K562 treated with DMSO at 1 percent for 24 hours (cell line): Measurements from ENCODE around the gene FRA10AC1. TPM values are rescaled to one million over a fixed set of nuclear protein-coding genes. Genes with fewer than 3 reads are reported as not detected.

Experiments
- total RNA-seq: library from RNA; unstranded; fragments of 300-600 nt; gene quantifications from 2 replicates; pipeline ENCODE4 v1.2.3, GENCODE V29; 2022; ENCODE audit warnings: low read depth; ENCODE audit not compliant: insufficient read depth

The FRA10AC1 gene
- 2.9 and 4.3 TPM in 2 replicates for total RNA-seq

GRCh38 chr10:93702210-93703001 lies at the start of gene FRA10AC1:
FRA10AC1 (minus strand) TSS chr10:93702592; CDS start chr10:93700106, 2,486 bp downstream.

Other genes starting within 250 kb of the FRA10AC1 start
- not detected in 2 replicates for gene MYOF, start 220.3 kb downstream of the FRA10AC1 start, total RNA-seq
- 8.9 and 11.2 TPM in 2 replicates for gene CEP55, start 206.0 kb downstream of the FRA10AC1 start, total RNA-seq
- gene FFAR4, start 135.9 kb downstream of the FRA10AC1 start, total RNA-seq = not detected in 2 replicates
- gene RBP4, start 101.4 kb downstream of the FRA10AC1 start, total RNA-seq = not detected in 2 replicates
- gene PDE6C, start 90.1 kb downstream of the FRA10AC1 start, total RNA-seq = not detected in 2 replicates
- not detected in 2 replicates for gene LGI1, start 55.3 kb upstream of the FRA10AC1 start, total RNA-seq
- 1.9 and 3.3 TPM in 2 replicates for gene SLC35G1, start 191.4 kb upstream of the FRA10AC1 start, total RNA-seq